HepG2 (cell line): Measurements from ENCODE around the gene TACC3. TPM values are rescaled to one million over a fixed set of nuclear protein-coding genes. Genes with fewer than 3 reads are reported as not detected.

Experiments
- AHR ChIP-seq: IDR thresholded peaks from 2 replicates; pipeline ENCODE4 v1.6.1; 2018; ENCODE audit warnings: missing genetic modification reagents, missing compliant biosample characterization
- CEBPG ChIP-seq: IDR thresholded peaks from 2 replicates; pipeline ENCODE4 v1.6.1; 2016
- CEBPZ ChIP-seq: IDR thresholded peaks from 2 replicates; pipeline ENCODE4 v1.6.1; 2012; ENCODE audit warnings: low read length, improper control_type of control experiment
- CHCHD3 ChIP-seq: sonication (generic); formaldehyde crosslinking; IDR thresholded peaks from 2 replicates; pipeline ENCODE4 v1.8.0; 2022; ENCODE audit warnings: mild to moderate bottlenecking, missing genetic modification reagents, moderate library complexity
- DBP ChIP-seq: sonication (generic); formaldehyde crosslinking; IDR thresholded peaks from 2 replicates; pipeline ENCODE4 v1.4.0; 2020; ENCODE audit warnings: missing genetic modification reagents; ENCODE audit errors: not compliant biosample characterization
- ETV6 ChIP-seq: sonication (generic); formaldehyde crosslinking; conservative IDR thresholded peaks from 2 replicates; pipeline ENCODE4 v1.4.0; 2020; ENCODE audit warnings: missing genetic modification reagents
- EZH2 ChIP-seq: conservative IDR thresholded peaks from 2 replicates; pipeline ENCODE4 v1.6.1; 2012; ENCODE audit warnings: mild to moderate bottlenecking, low read depth, low read length, moderate library complexity
- GATA4 ChIP-seq: sonication (generic); IDR thresholded peaks from 2 replicates; pipeline ENCODE4 v1.6.1; 2016; ENCODE audit warnings: antibody characterized with exemption, low read depth, borderline replicate concordance
- LBX2 ChIP-seq: sonication (generic); formaldehyde crosslinking; IDR thresholded peaks from 2 replicates; pipeline ENCODE4 v1.5.0; 2020; ENCODE audit warnings: missing genetic modification reagents, mild to moderate bottlenecking, borderline replicate concordance
- MXI1 ChIP-seq: IDR thresholded peaks from 3 replicates; pipeline ENCODE4 v1.6.1; 2012; ENCODE audit warnings: low read depth, low read length, inconsistent platforms, borderline replicate concordance
- NPAS2 ChIP-seq: sonication (generic); formaldehyde crosslinking; IDR thresholded peaks from 2 replicates; pipeline ENCODE4 v1.8.0; 2022; ENCODE audit warnings: mild to moderate bottlenecking, missing genetic modification reagents, borderline replicate concordance
- POGZ ChIP-seq: sonication (generic); formaldehyde crosslinking; IDR thresholded peaks from 2 replicates; pipeline ENCODE4 v1.4.0; 2020; ENCODE audit warnings: mild to moderate bottlenecking, missing genetic modification reagents
- RARG ChIP-seq: sonication (generic); formaldehyde crosslinking; IDR thresholded peaks from 2 replicates; pipeline ENCODE4 v1.4.0; 2020; ENCODE audit warnings: low read depth, mild to moderate bottlenecking, missing genetic modification reagents
- SIX4 ChIP-seq: sonication (generic); formaldehyde crosslinking; IDR thresholded peaks from 2 replicates; pipeline ENCODE4 v1.4.0; 2020; ENCODE audit warnings: missing genetic modification reagents
- SRSF1 ChIP-seq: fragments of 200-400 bp; formaldehyde crosslinking; optimal IDR thresholded peaks from 2 replicates; pipeline ENCODE3; 2017; ENCODE audit warnings: mild to moderate bottlenecking, low read depth, low read length, moderate library complexity
- THAP7 ChIP-seq: sonication (generic); formaldehyde crosslinking; IDR thresholded peaks from 2 replicates; pipeline ENCODE4 v1.8.1; 2023; ENCODE audit warnings: mild to moderate bottlenecking, missing genetic modification reagents
- TRIM22 ChIP-seq: fragments of 450-650 bp; IDR thresholded peaks from 2 replicates; pipeline ENCODE4 v1.6.1; 2017
- ZBTB20 ChIP-seq: sonication (generic); formaldehyde crosslinking; IDR thresholded peaks from 2 replicates; pipeline ENCODE4 v1.8.1; 2023; ENCODE audit warnings: missing genetic modification reagents, low read depth, mild to moderate bottlenecking, borderline replicate concordance
- ZBTB42 ChIP-seq: sonication (generic); formaldehyde crosslinking; IDR thresholded peaks from 2 replicates; pipeline ENCODE4 v1.5.0; 2020; ENCODE audit warnings: mild to moderate bottlenecking, missing genetic modification reagents
- ZNF572 ChIP-seq: sonication (generic); formaldehyde crosslinking; IDR thresholded peaks from 2 replicates; pipeline ENCODE4 v1.5.1; 2020; ENCODE audit warnings: mild to moderate bottlenecking, missing genetic modification reagents
- ZNF790 ChIP-seq: sonication (generic); formaldehyde crosslinking; IDR thresholded peaks from 2 replicates; pipeline ENCODE4 v1.8.0; 2022; ENCODE audit warnings: missing genetic modification reagents, mild to moderate bottlenecking, borderline replicate concordance
- ZNF800 ChIP-seq: sonication (generic); formaldehyde crosslinking; IDR thresholded peaks from 2 replicates; pipeline ENCODE4 v1.4.0; 2020; ENCODE audit warnings: missing genetic modification reagents
- polyA plus RNA-seq, 8 experiments: library from polyadenylated mRNA; depleted of rRNA in 3 of 8; stranded (reverse) in 7 of 8; unstranded in 1 of 8; fragments of >200 nt; fragmentation: Illumina TruSeq in 4 of 8; extraction: Trizol in 4 of 8; gene quantifications; 2 replicates each; pipeline versions ENCODE4 v1.2.1 to v1.2.3, GENCODE V29; 2011 to 2016; ENCODE audit warnings: low read depth in 4 of 8, missing spikeins in 1 of 8, mixed read lengths in 1 of 8; ENCODE audit not compliant: insufficient read depth in 1 of 8
- total RNA-seq, 5 experiments: library from RNA; depleted of rRNA; stranded (reverse); fragments of >200 nt; fragmentation: Illumina TruSeq; extraction: Trizol; gene quantifications; 2 replicates each; pipeline ENCODE4 v1.2.3, GENCODE V29; 2016; ENCODE audit warnings: low read depth in 1 of 5

TACC3 gene
- total and polyA plus RNA-seq, 2 of the 13 experiments (the other 11 are each of a cell fraction or from before 2014, with no cell fraction given) = 20.3 to 21.2 TPM

- TF ChIP-seq LBX2 (CRISPR knock-in tag) (no peak), ZBTB42 (CRISPR knock-in tag) (no peak), ZNF572 (CRISPR knock-in tag) (no peak), NPAS2 (CRISPR knock-in tag) (no peak), TRIM22 (no peak), EZH2 (no peak), AHR (no peak), GATA4 (no peak), RARG (0 out of 2 replicates have a peak, but pooled peaks have one; percentile 22), SRSF1 (no peak), ETV6 (CRISPR knock-in tag) (no peak), CEBPZ (no peak), CHCHD3 (CRISPR knock-in tag) (no peak), ZNF800 (CRISPR knock-in tag) (peak; percentile 68; the same call in 1 of the 2 replicates), CEBPG (no peak), SIX4 (CRISPR knock-in tag) (no peak), MXI1 (0 out of 3 replicates have a peak, but pooled peaks have one; percentile 17), THAP7 (no peak), ZNF790 (peak; percentile 1; the same call in 1 of the 2 replicates), POGZ (CRISPR knock-in tag) (no peak), DBP (CRISPR knock-in tag) (no peak), ZBTB20 (no peak)
Measured at GRCh38 chr4:1711571-1712215, 9.6 kb upstream of the TACC3 start (continued).
